Duodenal mucosa (tissue), 2 donors: ENCODE data around the gene MRPL19.

ENCODE experiments used
- H3K27ac ChIP-seq: one replicate; pipeline ENCODE4 v1.7.0; 2013; ENCODE audit warnings: low read depth, low read length
- H3K27me3 ChIP-seq, 2 donors: one replicate each; pipeline ENCODE4 v1.7.0; 2013; ENCODE audit warnings: low read length in 2 of 2, control low read depth in 1 of 2; ENCODE audit not compliant: insufficient read depth in 2 of 2, control insufficient read depth in 1 of 2
- H3K36me3 ChIP-seq, 2 donors: one replicate each; pipeline ENCODE4 v1.7.0; 2013; ENCODE audit warnings: low read length in 2 of 2, control low read depth in 1 of 2; ENCODE audit not compliant: insufficient read depth in 2 of 2, control insufficient read depth in 1 of 2
- H3K4me1 ChIP-seq, 2 donors: one replicate each; pipeline ENCODE4 v1.7.0; 2013; ENCODE audit warnings: low read length in 2 of 2, control low read depth in 1 of 2; ENCODE audit not compliant: insufficient read depth in 2 of 2, control insufficient read depth in 1 of 2
- H3K4me3 ChIP-seq, 2 donors: one replicate each; pipeline ENCODE4 v1.7.0; 2013; ENCODE audit warnings: low read length in 2 of 2, low read depth in 1 of 2
- H3K9ac ChIP-seq, 2 donors: one replicate each; pipeline ENCODE4 v1.7.0; 2013; ENCODE audit warnings: low read length in 2 of 2, low read depth in 1 of 2
- H3K9me3 ChIP-seq, 2 donors: one replicate each; pipeline ENCODE4 v1.7.0; 2013; ENCODE audit warnings: low read length in 2 of 2, control low read depth in 1 of 2; ENCODE audit not compliant: control insufficient read depth in 1 of 2

The MRPL19 gene

DNA sequence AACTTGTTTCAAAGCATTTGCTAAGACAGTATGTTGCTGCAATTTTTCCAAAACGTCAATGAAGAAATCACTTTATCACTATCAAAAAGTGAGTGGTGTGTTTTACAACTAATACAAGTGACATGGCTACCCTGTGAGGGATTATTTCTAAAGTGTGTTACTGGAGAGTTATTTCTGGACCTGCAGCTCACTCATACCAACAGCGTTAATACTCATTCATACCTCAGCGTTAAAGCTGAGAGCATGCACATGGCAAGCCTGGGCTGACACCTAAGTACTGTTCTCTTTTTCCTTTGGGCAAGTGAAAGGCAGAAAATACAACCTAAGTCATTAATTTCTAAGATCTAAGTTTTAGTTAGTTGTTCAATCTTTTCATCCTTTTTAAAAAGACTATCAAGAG lies 13.0 kb upstream of the MRPL19 start:
- Histone ChIP-seq H3K9me3 (no peaks in the 10 kb centered on the region), H3K36me3 (no peaks in the 10 kb centered on the region), H3K4me3 (no peak overlapping the region), H3K4me1 (no peaks in the 10 kb centered on the region), H3K27ac (no peak overlapping the region), H3K27me3 (no peaks in the 10 kb centered on the region), H3K9ac (no peak overlapping the region)

- Histone ChIP-seq H3K9me3 (no peaks in the 10 kb centered on the region), H3K9ac (no peak overlapping the region), H3K27ac (no peak overlapping the region), H3K4me3 (no peak overlapping the region), H3K4me1 (no peaks in the 10 kb centered on the region), H3K27me3 (no peaks in the 10 kb centered on the region), H3K36me3 (no peaks in the 10 kb centered on the region)
Observed at GRCh38 chr2:75634945-75635344, 11.6 kb upstream of the MRPL19 start.

GRCh38 chr2:75637568-75637967 lies 9.0 kb upstream of the MRPL19 start:
- Histone ChIP-seq H3K9me3 (no peaks in the 10 kb centered on the region), H3K4me3 (no peak overlapping the region), H3K27ac (no peak overlapping the region), H3K27me3 (no peaks in the 10 kb centered on the region), H3K4me1 (no peaks in the 10 kb centered on the region), H3K9ac (no peak overlapping the region), H3K36me3 (no peaks in the 10 kb centered on the region)

GRCh38 chr2:75640621-75641121 lies 5.9 kb upstream of the MRPL19 start:
- H3K4me1 ChIP-seq, result no peaks in the 10 kb centered on the region
- H3K27me3 ChIP-seq, result no peaks in the 10 kb centered on the region
- no peak overlapping the region for H3K9ac ChIP-seq
- no peak overlapping the region for H3K27ac ChIP-seq
- H3K4me3 ChIP-seq, result no peak overlapping the region
- H3K36me3 ChIP-seq, result no peaks in the 10 kb centered on the region
- H3K9me3 ChIP-seq, result no peaks in the 10 kb centered on the region

DNA sequence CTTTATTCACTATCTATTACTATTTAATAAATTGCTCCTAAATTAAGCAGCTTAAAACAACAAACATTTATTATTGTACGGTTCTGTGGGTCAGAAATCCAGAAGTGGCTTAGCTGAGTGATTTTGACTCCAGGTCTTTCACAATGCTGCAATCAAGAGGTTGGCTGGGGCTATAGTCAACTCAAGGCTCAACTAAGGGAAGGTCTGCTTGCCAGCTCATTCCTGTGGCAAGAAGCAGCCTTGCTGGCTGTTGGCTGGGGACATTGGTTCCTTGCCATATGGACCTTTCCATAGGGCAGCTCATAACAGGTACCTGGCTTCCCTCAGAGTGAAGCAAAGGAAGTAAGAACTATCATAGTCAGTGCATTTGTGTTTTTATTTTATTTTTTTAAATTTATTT lies 5.0 kb upstream of the MRPL19 start:
- no peaks in the 10 kb centered on the region for H3K36me3 ChIP-seq
- no peaks in the 10 kb centered on the region for H3K27me3 ChIP-seq
- no peaks in the 10 kb centered on the region for H3K4me1 ChIP-seq
- no peak overlapping the region for H3K4me3 ChIP-seq
- H3K9me3 ChIP-seq, result no peaks in the 10 kb centered on the region
- H3K27ac ChIP-seq, result no peak overlapping the region
- no peak overlapping the region for H3K9ac ChIP-seq

GRCh38 chr2:75643980-75644379 lies 2.6 kb upstream of the MRPL19 start:
- Histone ChIP-seq H3K9me3 (no peaks in the 10 kb centered on the region), H3K9ac (no peak overlapping the region), H3K27me3 (no peaks in the 10 kb centered on the region), H3K36me3 (peaks cover 0 to 3% of the 10 kb centered on the region in 2 donors), H3K27ac (no peak overlapping the region), H3K4me3 (no peak overlapping the region), H3K4me1 (peaks cover 0 to 8% of the 10 kb centered on the region in 2 donors)

- H3K27ac ChIP-seq, result no peak overlapping the region
- H3K9ac ChIP-seq, result no peak overlapping the region
- H3K36me3 ChIP-seq, result peaks cover 3 to 12% of the 10 kb centered on the region in 2 donors
- H3K4me1 ChIP-seq, result peaks cover 0 to 8% of the 10 kb centered on the region in 2 donors
- H3K27me3 ChIP-seq, result no peaks in the 10 kb centered on the region
- H3K4me3 ChIP-seq, result no peak overlapping the region
- no peaks in the 10 kb centered on the region for H3K9me3 ChIP-seq
Observed at GRCh38 chr2:75645643-75646042, 940 bp upstream of the MRPL19 start.

DNA sequence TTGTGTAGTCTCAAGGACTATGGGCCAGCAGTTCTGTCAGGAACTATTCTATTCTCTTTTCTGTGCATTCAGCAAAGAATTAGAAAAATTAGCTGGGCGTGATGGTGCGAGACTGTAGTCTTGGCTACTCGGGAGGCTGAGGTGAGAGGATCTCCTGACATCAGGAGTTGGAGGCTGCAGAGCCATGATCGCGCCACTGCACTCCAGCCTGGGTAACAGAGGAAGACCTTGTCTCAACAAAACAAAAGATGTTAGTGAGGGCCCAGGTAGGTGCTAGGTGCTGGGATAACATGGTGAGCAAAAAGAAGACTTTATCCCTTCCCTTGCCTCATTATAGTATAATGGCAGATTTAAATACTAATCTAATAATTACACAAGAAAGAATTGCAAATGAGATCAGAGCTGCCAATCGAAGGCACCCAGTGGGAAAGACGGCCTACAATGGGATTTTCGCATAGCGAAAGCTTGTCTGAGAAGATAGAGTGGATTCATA lies 447 bp upstream of the MRPL19 start:
- H3K27ac ChIP-seq, result no peak overlapping the region

GRCh38 chr2:75647771-75648170 lies 1.2 kb downstream of the MRPL19 start:
- Histone ChIP-seq H3K27ac (no peak overlapping the region), H3K9me3 (no peaks in the 10 kb centered on the region), H3K4me1 (peaks cover 0 to 8% of the 10 kb centered on the region in 2 donors), H3K27me3 (no peaks in the 10 kb centered on the region), H3K4me3 (peak overlapping the region; percentile 85 to 95), H3K9ac (peak overlapping the region; percentile 89 to 90), H3K36me3 (peaks cover 17 to 29% of the 10 kb centered on the region in 2 donors)

More for the DNA sequence above, 447 bp upstream of the MRPL19 start:
- peak overlapping the region; percentile 85 to 95 for H3K4me3 ChIP-seq
- H3K9ac ChIP-seq, result peak overlapping the region; percentile 89 to 90
- peaks cover 0 to 8% of the 10 kb centered on the region in 2 donors for H3K4me1 ChIP-seq
- H3K27me3 ChIP-seq, result no peaks in the 10 kb centered on the region
- peaks cover 6 to 17% of the 10 kb centered on the region in 2 donors for H3K36me3 ChIP-seq
- no peaks in the 10 kb centered on the region for H3K9me3 ChIP-seq

- Histone ChIP-seq H3K9me3 (no peaks in the 10 kb centered on the region), H3K4me3 (no peak overlapping the region), H3K4me1 (no peaks in the 10 kb centered on the region), H3K36me3 (peaks cover 33 to 71% of the 10 kb centered on the region in 2 donors), H3K27ac (no peak overlapping the region), H3K9ac (no peak overlapping the region), H3K27me3 (no peaks in the 10 kb centered on the region)
Observed at GRCh38 chr2:75654012-75654411, 7.4 kb downstream of the MRPL19 start.
